ENCODE results near the gene CALN1.

DNA sequence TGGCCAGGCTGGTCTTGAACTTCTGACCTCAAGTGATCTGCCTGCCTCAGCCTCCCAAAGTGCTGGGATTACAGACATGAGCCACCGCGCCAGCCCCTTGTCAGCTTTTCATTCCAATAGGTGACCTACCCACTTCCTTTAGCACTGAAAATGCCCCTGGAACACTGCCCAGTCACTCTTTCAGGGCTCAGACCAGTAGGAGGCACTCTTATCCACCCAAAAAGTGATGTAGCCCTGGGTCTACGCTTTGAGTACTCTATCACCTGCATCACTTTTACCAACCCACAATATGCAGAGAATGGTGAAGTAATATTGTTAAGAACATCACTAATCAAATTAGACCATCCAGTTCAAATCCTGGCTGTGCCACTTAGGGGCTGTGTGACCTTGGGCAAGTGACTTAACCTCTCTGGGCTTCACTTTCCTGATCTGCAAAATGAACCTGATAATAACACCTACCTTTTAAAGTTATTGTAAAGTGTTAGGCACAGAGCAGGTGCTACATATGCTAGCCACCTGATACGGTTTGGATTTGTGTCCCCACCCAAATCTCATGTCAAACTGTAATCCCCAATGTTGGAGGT lies 5.2 kb downstream of the CALN1 start:
- TF ChIP-seq, protein P1, sequence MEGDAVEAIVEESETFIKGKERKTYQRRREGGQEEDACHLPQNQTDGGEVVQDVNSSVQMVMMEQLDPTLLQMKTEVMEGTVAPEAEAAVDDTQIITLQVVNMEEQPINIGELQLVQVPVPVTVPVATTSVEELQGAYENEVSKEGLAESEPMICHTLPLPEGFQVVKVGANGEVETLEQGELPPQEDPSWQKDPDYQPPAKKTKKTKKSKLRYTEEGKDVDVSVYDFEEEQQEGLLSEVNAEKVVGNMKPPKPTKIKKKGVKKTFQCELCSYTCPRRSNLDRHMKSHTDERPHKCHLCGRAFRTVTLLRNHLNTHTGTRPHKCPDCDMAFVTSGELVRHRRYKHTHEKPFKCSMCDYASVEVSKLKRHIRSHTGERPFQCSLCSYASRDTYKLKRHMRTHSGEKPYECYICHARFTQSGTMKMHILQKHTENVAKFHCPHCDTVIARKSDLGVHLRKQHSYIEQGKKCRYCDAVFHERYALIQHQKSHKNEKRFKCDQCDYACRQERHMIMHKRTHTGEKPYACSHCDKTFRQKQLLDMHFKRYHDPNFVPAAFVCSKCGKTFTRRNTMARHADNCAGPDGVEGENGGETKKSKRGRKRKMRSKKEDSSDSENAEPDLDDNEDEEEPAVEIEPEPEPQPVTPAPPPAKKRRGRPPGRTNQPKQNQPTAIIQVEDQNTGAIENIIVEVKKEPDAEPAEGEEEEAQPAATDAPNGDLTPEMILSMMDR (IDR thresholded peaks at IDR 0.05) = no peak; the same call in 1 of the 2 replicates
- TF ChIP-seq POLR2AphosphoS5 (IDR thresholded peaks at IDR 0.05; ENCODE audit: low read depth, low read length) = no peak

Measured in Panc1 (cell line).